Mesenchymal stem cell (in vitro differentiated cells and primary cell): ENCODE measurements around the gene SLK.
A peak's percentile ranks its signal among the peaks of the same experiment; 100 is the strongest.

Source experiments
- DNase-seq: peaks from one replicate; pipeline ENCODE4 v3.0.0-alpha.2; 2013
- H2AFZ ChIP-seq: one replicate; pipeline ENCODE4 v1.6.1; 2013; ENCODE audit warnings: low read depth, mild to moderate bottlenecking, control low read depth, inconsistent platforms, low read length, moderate library complexity
- H2AK5ac ChIP-seq: 2 replicates; pipeline ENCODE4 v1.6.1; 2013; ENCODE audit warnings: low read length, moderate library complexity, mild to moderate bottlenecking, inconsistent platforms; ENCODE audit not compliant: severe bottlenecking
- H2BK120ac ChIP-seq: one replicate; pipeline ENCODE4 v1.6.1; 2013; ENCODE audit warnings: low read depth, mild to moderate bottlenecking, inconsistent platforms, low read length, moderate library complexity
- H2BK12ac ChIP-seq, 2 experiments: one replicate each; pipeline ENCODE4 v1.6.1; 2013; ENCODE audit warnings: inconsistent platforms in 2 of 2, low read length in 2 of 2, mild to moderate bottlenecking in 2 of 2, moderate library complexity in 2 of 2, control low read depth in 1 of 2
- H2BK15ac ChIP-seq: one replicate; pipeline ENCODE4 v1.6.1; 2013; ENCODE audit warnings: mild to moderate bottlenecking, low read depth, inconsistent platforms; ENCODE audit not compliant: poor library complexity, severe bottlenecking
- H2BK5ac ChIP-seq: 2 replicates; pipeline ENCODE4 v1.6.1; 2013; ENCODE audit warnings: low read depth, mild to moderate bottlenecking, low read length, control low read depth, inconsistent platforms; ENCODE audit not compliant: poor library complexity, severe bottlenecking
- H3K14ac ChIP-seq, 2 experiments: one replicate each; pipeline ENCODE4 v1.6.1; 2013; ENCODE audit warnings: inconsistent platforms in 2 of 2, low read length in 2 of 2, control low read depth in 1 of 2, mild to moderate bottlenecking in 1 of 2, moderate library complexity in 1 of 2
- H3K18ac ChIP-seq, 2 experiments: one replicate each; pipeline ENCODE4 v1.6.1; 2013; ENCODE audit warnings: inconsistent platforms in 2 of 2, low read length in 2 of 2, control low read depth in 1 of 2, low read depth in 1 of 2, mild to moderate bottlenecking in 1 of 2
- H3K23ac ChIP-seq, 2 experiments: one replicate each; pipeline ENCODE4 v1.6.1; 2013; ENCODE audit warnings: inconsistent platforms in 2 of 2, low read length in 2 of 2, mild to moderate bottlenecking in 2 of 2, moderate library complexity in 2 of 2, control low read depth in 1 of 2
- H3K27ac ChIP-seq: 2 replicates; pipeline ENCODE4 v1.5.1; 2013; ENCODE audit warnings: mild to moderate bottlenecking, moderate library complexity, low read length, control low read depth, inconsistent platforms; ENCODE audit not compliant: poor library complexity, severe bottlenecking
- H3K27me3 ChIP-seq, 2 experiments: 2 replicates each; pipeline versions ENCODE4 v1.6.1 to v1.7.0; 2013; ENCODE audit warnings: low read length in 2 of 2, mild to moderate bottlenecking in 2 of 2, moderate library complexity in 2 of 2, control low read depth in 1 of 2, inconsistent platforms in 1 of 2; ENCODE audit not compliant: control insufficient read depth in 1 of 2, insufficient read depth in 1 of 2
- H3K36me3 ChIP-seq, 2 experiments: 2 replicates each; pipeline versions ENCODE4 v1.6.1 to v1.7.0; 2013; ENCODE audit warnings: low read length in 2 of 2, control low read depth in 1 of 2, inconsistent platforms in 1 of 2, low read depth in 1 of 2, mild to moderate bottlenecking in 1 of 2; ENCODE audit not compliant: insufficient read depth in 2 of 2, control insufficient read depth in 1 of 2
- H3K4ac ChIP-seq, 2 experiments: one replicate each; pipeline ENCODE4 v1.6.1; 2013; ENCODE audit warnings: inconsistent platforms in 2 of 2, low read length in 2 of 2, mild to moderate bottlenecking in 2 of 2, moderate library complexity in 2 of 2, control low read depth in 1 of 2, low read depth in 1 of 2
- H3K4me1 ChIP-seq: 2 replicates; pipeline ENCODE4 v1.6.1; 2013; ENCODE audit warnings: low read depth, low read length, control low read depth; ENCODE audit not compliant: control insufficient read depth, insufficient read depth
- H3K4me2 ChIP-seq: 2 replicates; pipeline ENCODE4 v1.6.1; 2013; ENCODE audit warnings: low read length, mild to moderate bottlenecking, inconsistent platforms; ENCODE audit not compliant: poor library complexity, severe bottlenecking
- H3K4me3 ChIP-seq, 2 experiments: 2 replicates each; pipeline versions ENCODE4 v1.5.1 to v1.7.0; 2013; ENCODE audit warnings: low read length in 2 of 2, mild to moderate bottlenecking in 2 of 2, control low read depth in 1 of 2, low read depth in 1 of 2; ENCODE audit not compliant: insufficient read depth in 1 of 2
- H3K79me1 ChIP-seq: replicated peaks from 2 replicates; pipeline ENCODE4 v1.6.1; 2013; ENCODE audit warnings: mild to moderate bottlenecking, control low read depth, low read length, inconsistent platforms; ENCODE audit not compliant: poor library complexity, severe bottlenecking
- H3K9ac ChIP-seq: 2 replicates; pipeline ENCODE4 v1.7.0; 2013; ENCODE audit warnings: mild to moderate bottlenecking, low read length, moderate library complexity
- H3K9me3 ChIP-seq: 2 replicates; pipeline ENCODE4 v1.7.0; 2013; ENCODE audit warnings: mild to moderate bottlenecking, low read length; ENCODE audit not compliant: control insufficient read depth
- H4K8ac ChIP-seq: one replicate; pipeline ENCODE4 v1.6.1; 2013; ENCODE audit warnings: inconsistent platforms, mild to moderate bottlenecking, low read length, moderate library complexity
- H4K91ac ChIP-seq: one replicate; pipeline ENCODE4 v1.6.1; 2013; ENCODE audit warnings: mild to moderate bottlenecking, low read length, inconsistent platforms
- WGBS: methylation state at CpG from one replicate; pipeline ENCODE4 v1.1.7; 2013; ENCODE audit warnings: mixed read lengths; 5-methylcytosine and 5-hydroxymethylcytosine counted together

Gene SLK

GRCh38 chr10:103936022-103936421 is 30.9 kb upstream of the SLK start:
- 85% methylated on average over 5 of the region's 6 CpGs for WGBS
- H3K79me1 ChIP-seq, result no peaks in the 10 kb centered on the region

GRCh38 chr10:103939522-103939921 is 27.4 kb upstream of the SLK start:
- no peak overlapping the region for H2AFZ ChIP-seq
- H4K8ac ChIP-seq, result no peak overlapping the region
- H3K79me1 ChIP-seq, result no peaks in the 10 kb centered on the region
- no peak overlapping the region for H2BK120ac ChIP-seq
- no peak overlapping the region for H3K14ac ChIP-seq
- H3K27me3 ChIP-seq, result no peaks in the 10 kb centered on the region
- no peak overlapping the region for H4K91ac ChIP-seq
- H3K9ac ChIP-seq, result no peak overlapping the region
- H2BK12ac ChIP-seq, result no peak overlapping the region
- no peak overlapping the region for H3K23ac ChIP-seq
- no peaks in the 10 kb centered on the region for H3K9me3 ChIP-seq
- H3K27ac ChIP-seq, result no peak overlapping the region
- H3K4me1 ChIP-seq, result peaks cover 3% of the 10 kb centered on the region
- H3K36me3 ChIP-seq, result no peaks in the 10 kb centered on the region
- H3K18ac ChIP-seq, result no peak overlapping the region
- DNase-seq, result no peak
- H2AK5ac ChIP-seq, result no peak overlapping the region
- H3K4me2 ChIP-seq, result no peak overlapping the region
- no peak overlapping the region for H2BK5ac ChIP-seq
- H3K4ac ChIP-seq, result no peak overlapping the region
- H3K4me3 ChIP-seq, result no peak overlapping the region
- no peak overlapping the region for H2BK15ac ChIP-seq

More at GRCh38 chr10:103936022-103936421, 30.9 kb upstream of the SLK start:
- no peak for DNase-seq
- Histone ChIP-seq H3K9me3 (no peaks in the 10 kb centered on the region), H3K9ac (no peak overlapping the region), H2BK12ac (no peak overlapping the region), H2AK5ac (no peak overlapping the region), H3K27me3 (no peaks in the 10 kb centered on the region), H3K27ac (no peak overlapping the region), H4K91ac (no peak overlapping the region), H3K18ac (no peak overlapping the region), H3K4me1 (peaks cover 3% of the 10 kb centered on the region), H3K14ac (no peak overlapping the region), H3K4me3 (no peak overlapping the region), H3K36me3 (no peaks in the 10 kb centered on the region), H3K4me2 (no peak overlapping the region), H3K23ac (peak overlapping the region in 1 of 2 experiments; percentile 79), H3K4ac (no peak overlapping the region), H2BK120ac (no peak overlapping the region), H4K8ac (no peak overlapping the region), H2AFZ (no peak overlapping the region), H2BK5ac (no peak overlapping the region), H2BK15ac (no peak overlapping the region)

- H2BK5ac ChIP-seq, result no peak overlapping the region
- H4K8ac ChIP-seq, result no peak overlapping the region
- no peaks in the 10 kb centered on the region for H3K4me1 ChIP-seq
- no peak overlapping the region for H3K14ac ChIP-seq
- H3K4me2 ChIP-seq, result no peak overlapping the region
- H3K9ac ChIP-seq, result no peak overlapping the region
- H3K4me3 ChIP-seq, result no peak overlapping the region
- H2BK12ac ChIP-seq, result no peak overlapping the region
- H2AFZ ChIP-seq, result no peak overlapping the region
- H4K91ac ChIP-seq, result no peak overlapping the region
- H3K27ac ChIP-seq, result no peak overlapping the region
- no peaks in the 10 kb centered on the region for H3K27me3 ChIP-seq
- no peaks in the 10 kb centered on the region for H3K79me1 ChIP-seq
- H3K9me3 ChIP-seq, result no peaks in the 10 kb centered on the region
- H3K18ac ChIP-seq, result no peak overlapping the region
- H2BK15ac ChIP-seq, result no peak overlapping the region
- no peak for DNase-seq
- H3K4ac ChIP-seq, result no peak overlapping the region
- H3K36me3 ChIP-seq, result no peaks in the 10 kb centered on the region
- H2BK120ac ChIP-seq, result no peak overlapping the region
- no peak overlapping the region for H3K23ac ChIP-seq
- 98% methylated on average over 2 of the region's 2 CpGs for WGBS
- H2AK5ac ChIP-seq, result no peak overlapping the region
These were observed 25.1 kb upstream of the SLK start for GRCh38 chr10:103941801-103942200.

GRCh38 chr10:103942866-103943265 is 24.1 kb upstream of the SLK start:
- H2BK12ac ChIP-seq, result no peak overlapping the region
- H4K8ac ChIP-seq, result no peak overlapping the region
- H2BK15ac ChIP-seq, result no peak overlapping the region
- H2AK5ac ChIP-seq, result no peak overlapping the region
- no peak overlapping the region for H3K4me2 ChIP-seq
- no peak overlapping the region for H3K27ac ChIP-seq
- no peaks in the 10 kb centered on the region for H3K9me3 ChIP-seq
- no peaks in the 10 kb centered on the region for H3K4me1 ChIP-seq
- no peak overlapping the region for H2AFZ ChIP-seq
- no peak overlapping the region for H2BK120ac ChIP-seq
- DNase-seq, result no peak
- no peak overlapping the region for H4K91ac ChIP-seq
- H3K14ac ChIP-seq, result no peak overlapping the region
- no peaks in the 10 kb centered on the region for H3K79me1 ChIP-seq
- H3K4me3 ChIP-seq, result no peak overlapping the region
- WGBS, result 80% methylated on average over 2 of the region's 2 CpGs
- H3K9ac ChIP-seq, result no peak overlapping the region
- H3K36me3 ChIP-seq, result no peaks in the 10 kb centered on the region
- H3K23ac ChIP-seq, result no peak overlapping the region
- no peaks in the 10 kb centered on the region for H3K27me3 ChIP-seq
- H2BK5ac ChIP-seq, result no peak overlapping the region
- no peak overlapping the region for H3K4ac ChIP-seq
- no peak overlapping the region for H3K18ac ChIP-seq
